HuH-7.5 (cell line): ENCODE results near the gene ADAMTSL5.
A peak's percentile ranks its signal among the peaks of the same experiment; 100 is the strongest.
"Not testable (repeated sequence)": the region's sequence is repeated elsewhere in the genome, so short reads cannot be mapped to it uniquely, and the experiment has no call there.

ENCODE experiments used
- DNase-seq: peaks from one replicate; pipeline ENCODE4 v3.0.0; 2011; ENCODE audit warnings: low spot score

Gene ADAMTSL5, protein sequence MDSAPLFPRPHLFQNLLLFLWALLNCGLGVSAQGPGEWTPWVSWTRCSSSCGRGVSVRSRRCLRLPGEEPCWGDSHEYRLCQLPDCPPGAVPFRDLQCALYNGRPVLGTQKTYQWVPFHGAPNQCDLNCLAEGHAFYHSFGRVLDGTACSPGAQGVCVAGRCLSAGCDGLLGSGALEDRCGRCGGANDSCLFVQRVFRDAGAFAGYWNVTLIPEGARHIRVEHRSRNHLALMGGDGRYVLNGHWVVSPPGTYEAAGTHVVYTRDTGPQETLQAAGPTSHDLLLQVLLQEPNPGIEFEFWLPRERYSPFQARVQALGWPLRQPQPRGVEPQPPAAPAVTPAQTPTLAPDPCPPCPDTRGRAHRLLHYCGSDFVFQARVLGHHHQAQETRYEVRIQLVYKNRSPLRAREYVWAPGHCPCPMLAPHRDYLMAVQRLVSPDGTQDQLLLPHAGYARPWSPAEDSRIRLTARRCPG

DNA sequence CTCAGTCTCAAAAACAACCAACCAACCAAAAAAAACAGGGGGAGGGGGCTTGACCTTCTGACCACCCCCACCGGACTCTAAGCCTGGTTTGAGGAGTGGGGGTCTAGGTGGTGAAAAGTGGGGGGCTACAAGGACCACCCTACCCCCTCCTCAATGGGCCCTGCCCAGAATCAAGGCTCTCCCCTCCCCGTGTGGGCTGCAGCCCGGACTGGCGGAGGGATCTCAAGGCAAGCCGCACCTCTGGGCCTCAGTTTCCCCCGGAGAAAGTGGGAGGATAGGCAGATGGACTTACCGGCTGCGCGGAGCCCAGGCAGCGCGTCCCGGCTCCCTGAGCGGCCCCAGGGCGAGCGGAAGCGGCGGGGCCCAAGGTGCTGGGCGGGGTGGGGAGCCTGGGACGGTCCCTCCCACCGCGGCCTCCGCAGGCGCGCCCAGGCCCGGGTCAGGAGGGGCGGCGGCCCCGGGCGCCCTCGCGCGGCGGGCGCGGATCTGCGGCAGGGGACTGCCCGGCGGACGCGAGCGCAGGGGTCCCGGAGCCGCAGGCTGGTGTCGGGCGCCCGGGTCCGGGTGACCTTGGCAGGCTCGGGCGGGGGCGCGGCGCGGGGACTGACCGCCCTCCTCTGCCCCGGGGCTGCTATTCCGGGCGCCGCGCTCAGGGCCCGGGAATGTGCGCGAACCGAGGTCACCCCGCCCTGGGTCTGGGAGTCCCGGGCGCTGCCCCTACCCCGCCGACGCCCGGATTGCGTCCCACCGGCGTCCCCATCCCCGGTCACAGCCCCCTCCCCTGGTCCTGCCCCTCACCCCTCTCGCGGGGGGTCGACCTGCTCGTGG lies at the start of gene ADAMTSL5:
Gene ADAMTSL5, minus strand, starts transcription at position 349 of the 828 bp plus-strand sequence. CDS start 2,076 bp downstream, outside the sequence.
- DNase-seq, result peak; percentile 93

DNA sequence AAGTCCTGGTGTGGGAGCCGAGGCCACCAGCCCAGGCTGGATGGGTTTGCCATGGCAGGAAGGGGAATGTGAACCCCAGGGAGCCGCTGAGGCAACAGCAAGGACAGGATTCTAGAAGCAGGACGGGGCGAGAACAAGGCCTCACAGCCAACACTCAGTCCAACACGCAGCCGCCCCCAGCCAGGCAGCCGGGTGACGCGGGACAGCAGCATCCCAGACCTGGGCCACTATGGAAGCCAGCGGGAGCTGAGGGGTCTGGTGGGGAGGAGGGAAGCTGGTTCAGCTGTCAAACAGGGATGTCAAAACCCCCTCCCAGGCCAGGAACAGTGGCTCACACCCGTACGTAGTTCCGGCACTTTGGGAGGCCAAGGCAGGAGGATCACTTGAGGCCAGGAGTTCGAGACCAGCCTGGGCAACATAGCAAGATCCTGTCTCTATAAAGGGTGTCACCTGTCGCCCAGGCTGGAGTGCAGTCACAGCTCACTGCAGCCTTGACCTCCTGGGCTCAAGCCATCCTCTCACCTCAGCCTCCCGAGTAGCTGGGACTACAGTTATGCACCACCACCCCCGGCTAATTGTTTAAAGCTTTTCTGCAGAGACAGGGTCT lies 48.5 kb upstream of the ADAMTSL5 start:
- no peak for DNase-seq

DNA sequence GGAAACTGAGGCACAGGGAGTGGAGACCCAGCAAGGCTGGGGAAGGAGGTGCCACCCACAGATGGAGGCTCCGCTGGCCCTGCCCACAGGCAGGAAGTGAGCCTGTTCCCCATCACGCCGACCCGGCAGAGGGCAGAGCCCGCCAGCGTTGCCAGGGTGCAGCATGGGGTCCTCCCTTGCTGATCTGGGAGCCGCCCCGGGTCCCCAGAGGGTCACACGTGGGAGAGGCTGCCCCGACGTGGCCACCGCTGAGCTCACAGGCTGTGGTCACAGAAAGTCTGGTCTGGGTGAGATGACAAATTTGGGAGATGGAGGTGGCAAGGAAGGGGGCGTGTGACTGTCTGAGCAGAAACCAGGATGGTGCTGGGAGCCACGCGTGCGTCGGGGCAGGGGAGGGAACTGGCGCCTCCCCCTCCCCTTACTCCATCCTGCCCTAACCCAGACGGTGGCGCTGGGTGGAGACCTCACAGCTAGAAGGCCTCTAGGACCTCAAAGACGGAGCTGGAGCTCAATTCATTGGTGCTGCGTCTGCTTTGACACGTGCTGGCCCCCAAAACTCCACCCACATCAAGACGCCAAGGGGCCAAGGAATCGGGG lies 47.6 kb upstream of the ADAMTSL5 start:
- DNase-seq, result no peak

DNA sequence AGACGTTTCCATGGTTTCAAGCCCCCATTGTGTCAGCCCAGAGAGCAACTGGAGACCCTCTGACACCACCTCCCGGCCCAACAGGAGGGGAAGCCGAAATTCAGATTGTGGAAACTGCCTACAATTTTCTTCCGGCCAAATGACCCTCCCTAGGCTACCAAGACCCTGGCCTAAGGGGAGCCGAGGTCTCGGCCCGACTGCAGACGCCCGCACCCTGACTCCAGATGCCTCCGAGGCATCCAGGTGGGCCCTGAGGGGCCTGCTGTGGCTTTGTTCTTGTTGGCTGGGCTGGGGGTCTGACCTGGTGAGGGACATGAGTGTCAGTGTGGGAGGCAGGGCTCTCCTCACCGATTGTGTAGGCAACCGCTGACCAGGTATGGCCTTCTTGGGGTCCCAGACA lies 45.7 kb upstream of the ADAMTSL5 start:
- no peak for DNase-seq

DNA sequence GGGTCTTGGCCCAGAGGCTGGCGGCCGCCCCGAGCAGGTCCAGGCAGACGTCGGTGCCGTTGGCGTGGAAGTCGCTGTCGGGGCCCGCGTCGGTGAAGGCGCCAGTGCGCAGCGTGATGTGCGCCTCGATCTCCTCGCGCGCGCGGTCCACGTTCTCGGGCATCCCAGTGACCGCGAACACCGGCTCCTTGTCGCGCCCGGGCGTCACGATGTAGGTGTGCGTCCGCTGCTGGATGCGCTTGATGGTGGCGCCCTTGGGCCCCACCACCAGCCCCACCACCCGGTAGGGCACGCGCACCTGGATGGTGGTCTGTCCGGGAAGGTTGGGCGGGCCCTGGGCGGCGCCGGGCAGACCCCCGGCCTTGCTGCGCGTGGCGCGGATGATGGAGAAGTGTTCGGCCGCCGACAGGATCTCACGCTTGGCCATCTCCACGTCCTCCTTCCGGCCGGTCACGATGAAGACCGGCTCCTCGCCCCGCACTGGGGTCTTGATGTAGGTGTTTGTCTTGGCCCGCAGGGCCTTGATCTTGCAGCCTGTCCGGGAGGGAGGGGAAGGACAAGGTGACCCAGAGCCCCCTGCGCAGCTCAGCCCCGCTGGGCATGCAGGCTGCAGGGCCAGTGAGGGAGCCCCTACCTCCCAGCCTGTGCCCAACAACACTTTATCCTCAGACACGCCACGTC lies 43.7 kb upstream of the ADAMTSL5 start:
- no peak for DNase-seq

DNA sequence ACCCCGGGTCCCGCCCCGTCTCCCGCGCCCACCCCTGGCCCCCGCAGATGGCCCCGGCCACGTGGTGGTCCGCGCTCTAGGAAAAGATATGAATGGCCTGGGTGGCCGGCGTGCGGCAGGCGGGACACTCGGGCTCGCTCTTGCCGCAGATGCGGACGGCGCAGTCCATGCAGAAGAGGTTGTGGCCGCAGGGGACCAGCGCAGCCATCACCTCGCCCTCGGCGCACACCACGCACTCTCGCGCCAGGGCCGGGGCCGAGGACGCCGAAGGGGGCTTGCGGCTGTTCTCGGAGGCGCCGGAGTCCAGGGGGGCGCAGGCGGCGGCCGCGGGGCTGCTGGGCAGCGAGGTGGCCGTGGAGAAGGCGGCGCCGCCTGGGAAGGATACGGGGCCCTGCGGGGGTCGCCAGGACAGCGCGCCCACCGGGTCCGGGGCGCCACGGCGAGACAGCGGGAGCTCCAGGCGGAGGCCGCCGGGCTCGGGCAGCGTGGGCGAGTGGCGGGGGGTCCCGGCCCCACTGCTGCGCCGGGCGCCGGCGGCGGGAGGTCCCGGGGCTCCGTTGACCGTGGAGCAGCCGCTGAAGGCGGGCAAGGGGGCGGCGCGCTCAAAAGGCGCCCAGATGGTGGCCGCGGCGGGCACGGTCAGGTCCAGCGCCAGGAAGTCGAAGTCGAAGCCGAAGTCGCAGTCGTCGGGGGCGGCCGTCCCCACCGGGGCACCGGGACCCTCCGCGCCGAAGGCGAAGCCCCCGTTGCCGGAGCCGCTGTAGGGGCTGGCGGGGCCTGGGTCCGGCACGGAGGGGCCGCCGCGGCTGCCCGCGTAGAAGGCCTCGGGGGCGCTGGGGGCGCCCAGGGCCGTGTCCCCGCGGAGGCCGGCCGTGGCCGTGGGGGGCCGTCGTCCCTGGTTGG lies 42.9 kb upstream of the ADAMTSL5 start:
- no peak for DNase-seq

DNA sequence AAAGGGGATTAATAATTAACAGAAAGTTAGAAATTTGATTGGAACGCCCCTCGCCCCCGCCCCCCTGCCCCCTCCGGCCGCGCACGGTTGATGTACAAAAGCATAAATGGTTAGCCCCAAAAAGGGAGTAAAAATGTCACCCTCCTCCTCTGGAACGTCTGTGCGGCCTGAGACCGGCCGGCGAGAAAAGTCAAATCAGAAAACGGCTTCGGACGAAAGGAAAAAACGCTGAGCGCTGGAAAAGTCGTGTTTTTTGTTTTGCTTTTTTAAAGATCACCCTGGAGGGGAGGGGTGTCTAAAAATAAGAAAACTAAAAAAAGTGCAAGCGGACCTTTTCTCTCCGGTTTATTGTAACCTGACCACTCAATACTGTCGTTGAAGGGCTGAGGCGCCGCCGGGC lies 42.1 kb upstream of the ADAMTSL5 start:
- DNase-seq, result no peak

DNA sequence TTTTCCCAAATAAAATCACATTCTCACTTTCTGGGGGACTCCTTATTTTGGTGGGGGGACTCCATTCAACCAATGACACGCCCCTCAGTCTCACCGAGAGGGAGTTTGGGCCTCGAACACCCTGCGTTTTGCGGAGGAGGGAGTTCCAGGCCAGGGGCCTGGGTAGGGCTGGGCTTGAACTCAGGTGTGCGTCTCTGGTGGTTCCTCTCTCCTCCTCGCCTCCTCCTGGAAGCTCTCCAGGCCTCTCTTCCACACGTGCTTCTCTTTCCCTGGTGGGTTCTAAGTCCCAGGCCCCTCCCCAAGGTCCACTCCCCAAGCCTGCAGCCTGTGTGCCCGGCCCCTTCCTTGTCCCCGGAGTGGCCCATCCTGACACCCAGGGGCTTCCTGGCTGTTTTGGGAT lies 40.6 kb upstream of the ADAMTSL5 start:
- no peak for DNase-seq

DNA sequence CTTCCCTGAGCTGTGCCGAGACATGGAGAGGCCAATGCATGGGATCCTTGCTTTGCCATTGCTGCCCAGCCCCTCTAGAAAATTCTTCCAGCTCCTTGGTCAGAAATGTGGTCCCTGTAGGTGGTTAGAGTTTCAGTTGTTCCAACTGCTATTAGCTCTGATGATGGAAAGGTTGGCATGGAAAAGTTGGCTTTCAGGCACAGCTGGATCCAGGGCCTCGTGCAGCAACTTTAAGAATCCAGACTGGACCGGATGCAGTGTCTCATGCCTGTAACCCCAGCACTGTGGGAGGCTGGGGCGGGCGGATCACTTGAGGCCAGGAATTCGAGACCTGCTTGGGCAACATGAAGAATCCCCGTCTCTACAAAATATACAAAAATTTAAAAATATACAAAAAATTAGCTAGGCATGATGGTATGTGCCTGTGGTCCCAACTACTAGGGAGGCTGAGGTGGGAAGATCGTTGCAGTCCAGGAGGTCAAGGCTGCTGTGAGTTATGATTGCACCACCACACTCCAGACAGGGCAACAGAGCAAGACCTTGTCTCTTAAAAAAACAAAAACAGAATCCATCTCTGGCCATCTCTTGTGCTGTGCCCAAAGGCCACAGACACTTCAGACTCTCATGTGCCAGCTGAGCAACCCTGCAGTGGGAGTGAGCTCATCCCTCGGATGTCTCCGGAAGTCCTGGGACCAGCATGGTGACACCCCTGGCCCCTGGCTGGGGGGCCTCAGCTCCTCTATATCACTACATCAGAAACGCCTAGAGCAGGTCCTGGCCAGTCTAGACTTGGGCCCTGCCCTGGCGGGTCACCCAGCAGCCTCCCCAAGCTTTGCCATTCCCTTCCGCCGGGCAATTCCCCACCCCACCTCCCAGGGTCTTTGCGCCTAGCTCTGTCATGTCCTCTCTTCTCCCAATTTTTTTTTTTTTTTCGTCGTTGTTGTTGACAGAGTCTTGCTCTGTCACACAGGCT lies 38.5 kb upstream of the ADAMTSL5 start:
- no peak for DNase-seq

DNA sequence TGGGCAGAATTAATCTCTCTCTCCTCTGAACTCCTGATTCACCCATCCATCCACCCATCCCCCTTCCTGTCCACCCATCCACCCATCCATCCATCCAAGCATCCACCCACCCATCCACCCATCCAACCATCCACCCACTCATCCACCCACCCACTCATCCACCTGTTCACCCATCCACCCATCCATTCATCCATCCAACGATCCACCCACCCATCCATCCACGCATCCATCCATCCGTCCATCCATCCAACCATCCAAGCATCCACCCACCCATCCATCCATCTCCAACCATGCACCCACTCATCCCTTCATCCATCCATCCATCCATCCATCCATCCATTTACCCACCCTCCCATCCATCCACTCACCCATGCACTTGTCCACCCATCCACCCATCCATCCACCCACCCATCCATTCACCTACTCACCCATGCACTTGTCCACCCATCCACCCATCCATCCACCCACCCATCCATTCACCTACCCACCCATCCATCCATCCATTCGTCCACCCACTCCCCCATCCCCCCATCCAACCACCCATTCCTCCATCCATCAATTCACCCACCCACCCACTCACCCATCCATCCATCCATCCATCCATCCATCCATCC lies 36.6 kb upstream of the ADAMTSL5 start:
- DNase-seq, result no peak

DNA sequence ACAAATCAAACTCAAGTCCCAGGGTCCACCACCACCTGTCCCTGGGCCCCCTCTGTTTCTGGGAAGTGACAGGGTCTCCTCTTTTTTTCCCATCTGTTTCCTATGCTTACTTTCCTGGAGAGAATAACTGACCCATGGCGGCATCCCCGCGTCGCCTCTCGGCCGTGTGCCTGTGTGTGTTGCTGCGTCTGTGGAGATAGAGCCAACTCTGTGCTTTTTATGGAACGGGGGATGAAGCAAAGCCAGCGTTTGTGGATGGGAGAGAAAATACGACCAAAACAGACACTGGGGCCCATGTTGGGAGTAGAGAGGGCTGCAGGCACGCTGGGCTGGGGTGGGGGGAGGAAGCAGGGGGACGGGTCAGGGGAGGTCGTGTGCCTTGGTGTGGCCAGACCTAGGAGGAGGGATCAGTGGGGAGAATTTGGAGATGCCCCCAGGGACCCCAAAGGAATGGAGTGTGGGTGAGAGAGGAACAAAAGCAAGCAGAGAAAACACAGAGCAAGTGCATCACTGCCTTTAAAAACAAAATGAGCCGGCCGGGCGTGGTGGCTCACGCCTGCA lies 27.6 kb upstream of the ADAMTSL5 start:
- DNase-seq, result no peak

DNA sequence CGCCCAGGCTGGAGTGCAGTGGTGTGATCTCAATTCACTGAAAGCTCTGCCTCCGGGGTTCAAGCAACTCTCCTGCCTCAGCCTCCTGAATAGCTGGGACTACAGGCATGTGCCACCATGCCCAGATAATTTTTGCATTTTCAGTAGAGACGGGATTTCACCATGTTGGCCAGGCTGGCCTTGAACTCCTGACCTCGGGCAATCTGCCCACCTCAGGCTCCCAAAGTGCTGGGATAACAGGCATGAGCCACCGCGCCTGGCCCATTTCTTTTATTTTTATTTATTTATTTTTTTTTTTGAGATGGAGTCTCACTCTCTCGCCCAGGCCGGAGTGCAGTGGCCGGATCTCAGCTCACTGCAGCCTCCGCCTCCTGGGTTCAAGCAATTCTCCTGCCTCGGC lies 26.9 kb upstream of the ADAMTSL5 start:
- DNase-seq, result not testable (repeated sequence)

DNA sequence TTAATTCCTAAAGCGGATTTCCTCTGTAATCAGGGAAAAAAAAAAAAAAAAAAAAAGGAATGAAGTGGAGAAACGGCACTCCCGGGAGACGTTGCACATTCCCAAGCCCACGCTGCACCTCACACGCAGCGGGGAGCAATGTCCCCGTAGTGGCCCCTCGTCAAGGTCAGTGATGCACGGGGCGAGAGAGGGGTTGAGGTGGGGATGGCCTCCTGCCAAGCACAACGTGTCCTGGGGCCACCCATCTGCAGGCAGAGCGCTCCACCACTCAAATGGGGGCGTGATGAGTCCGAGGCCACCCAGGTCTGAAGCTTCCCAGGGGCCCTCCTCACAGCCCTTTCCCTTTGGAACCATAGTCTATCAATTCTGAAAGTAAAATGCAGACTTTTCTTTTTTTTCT lies 26.2 kb upstream of the ADAMTSL5 start:
- DNase-seq, result no peak

DNA sequence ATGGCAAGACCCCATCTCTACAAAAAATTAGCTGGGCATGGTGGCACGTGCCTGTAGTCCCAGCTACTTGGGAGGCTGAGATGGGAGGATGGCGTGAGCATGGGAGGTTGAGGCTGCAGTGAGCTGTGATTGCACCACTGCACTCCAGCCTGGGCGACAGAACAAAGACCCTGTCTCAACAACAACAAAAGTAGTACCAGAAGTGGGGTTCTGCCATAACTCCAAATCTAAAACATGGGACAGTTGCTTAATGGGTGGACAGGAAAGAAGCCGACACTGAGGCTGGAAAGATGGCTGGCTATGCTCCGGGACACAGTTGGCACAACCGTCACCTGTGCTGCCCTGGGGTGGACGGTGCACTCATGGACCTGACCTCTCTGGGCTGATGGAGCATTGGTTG lies 22.9 kb upstream of the ADAMTSL5 start:
- not testable (repeated sequence) for DNase-seq

DNA sequence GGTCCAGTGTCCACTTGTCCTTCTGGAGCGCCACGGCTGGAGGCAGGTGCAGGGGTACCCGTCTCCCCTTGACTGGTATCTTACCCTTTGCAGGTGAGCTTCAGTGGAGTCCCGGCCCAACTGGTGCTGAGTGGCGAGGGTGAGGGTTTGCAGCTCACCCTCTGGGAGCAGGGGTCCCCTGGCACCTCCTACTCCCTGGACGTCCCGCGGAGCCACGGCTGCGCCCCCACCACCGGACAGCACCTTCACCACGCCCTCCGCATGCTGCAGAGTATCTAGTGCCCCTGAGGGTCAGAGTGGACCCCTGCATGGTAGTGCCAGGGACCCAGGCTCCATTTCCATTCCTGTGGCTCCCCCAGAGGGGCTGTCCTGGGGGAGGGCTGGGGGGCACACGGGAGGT lies 22.2 kb upstream of the ADAMTSL5 start:
- DNase-seq, result no peak

DNA sequence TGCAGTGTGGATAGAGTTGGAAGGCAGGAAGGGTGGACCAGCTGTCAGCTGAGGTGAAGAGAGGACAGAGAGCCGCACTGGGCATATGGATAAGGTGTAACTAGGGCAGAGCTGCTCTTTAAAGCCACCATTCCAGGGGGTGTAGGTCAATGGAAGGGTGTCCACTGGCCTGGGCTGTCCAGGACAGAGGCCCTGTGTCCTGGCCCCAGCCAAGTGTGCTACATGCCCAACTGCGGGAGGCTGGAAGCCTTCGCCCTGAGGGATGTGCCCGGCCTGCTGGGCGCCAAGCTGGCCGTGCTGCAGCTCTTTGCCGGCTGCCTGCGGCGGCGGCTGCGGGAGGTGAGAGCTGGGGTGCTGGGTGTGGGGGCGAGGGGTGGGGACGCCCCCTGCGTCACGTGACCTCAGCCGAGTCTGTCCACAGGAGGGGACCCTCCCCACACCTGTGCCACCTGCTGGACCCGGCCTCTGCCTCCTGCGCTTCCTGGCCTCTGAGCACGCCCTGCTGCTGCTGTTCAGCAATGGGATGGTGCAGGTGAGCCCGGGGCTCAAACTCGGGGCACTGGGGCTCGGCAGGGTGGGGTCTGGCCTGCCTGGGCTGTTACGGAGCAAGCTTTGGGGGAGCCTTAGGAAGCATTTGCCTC lies 20.8 kb upstream of the ADAMTSL5 start:
- DNase-seq, result no peak

DNA sequence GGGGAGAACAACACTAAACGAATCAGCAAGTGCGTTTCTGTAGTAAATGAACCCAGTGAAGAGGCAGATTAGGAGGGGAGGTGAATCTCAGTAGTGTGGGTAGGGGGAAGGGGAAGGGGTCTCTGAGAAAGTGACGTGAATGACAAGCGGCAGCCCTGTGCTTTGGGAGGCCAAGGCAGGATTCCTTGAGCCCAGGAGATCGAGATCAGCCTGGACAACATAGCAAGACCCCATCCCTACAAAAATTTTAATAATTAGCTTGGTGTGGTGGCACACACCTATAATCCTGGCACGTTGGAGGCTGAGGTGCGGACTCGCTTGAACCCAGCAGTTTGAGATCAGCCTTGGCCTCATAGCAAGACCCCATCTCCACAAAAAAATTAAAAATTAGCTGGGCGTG lies 19.2 kb upstream of the ADAMTSL5 start:
- no peak for DNase-seq

DNA sequence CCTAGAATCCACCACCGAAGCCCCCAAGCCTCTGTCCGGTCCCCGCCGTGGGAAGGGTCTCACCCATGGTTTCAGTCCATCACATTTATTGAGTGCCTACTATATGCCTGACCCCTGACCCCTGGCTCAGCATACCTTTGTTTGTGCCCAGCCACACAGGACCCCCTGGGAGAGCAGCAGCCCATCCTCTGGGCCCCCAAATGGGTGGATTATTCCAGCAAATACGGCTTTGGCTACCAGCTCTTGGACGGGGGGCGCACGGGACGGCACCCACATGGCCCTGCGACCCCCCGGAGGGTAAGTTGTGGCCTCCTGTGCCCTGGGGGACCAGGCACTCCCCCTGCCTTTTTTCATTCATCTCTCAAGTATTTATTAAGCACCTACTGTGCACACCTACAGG lies 18.8 kb upstream of the ADAMTSL5 start:
- no peak for DNase-seq
